WTC11 (cell line): Measurements from ENCODE around the gene SLC29A1. TPM values are rescaled to one million over a fixed set of nuclear protein-coding genes. Genes with fewer than 3 reads are reported as not detected.

Experiments
- ATF1 ChIP-seq: sonication (generic); formaldehyde crosslinking; IDR thresholded peaks from 2 replicates; pipeline ENCODE4 v1.8.1; 2023; ENCODE audit warnings: mild to moderate bottlenecking, moderate library complexity, missing genetic modification reagents
- ATF6 ChIP-seq: sonication (generic); formaldehyde crosslinking; IDR thresholded peaks from 2 replicates; pipeline ENCODE4 v1.8.1; 2023; ENCODE audit warnings: mild to moderate bottlenecking, missing genetic modification reagents
- CTCF ChIP-seq: fragments of 200-600 bp; IDR thresholded peaks from 2 replicates; pipeline ENCODE4 v1.8.0; 2022; ENCODE audit warnings: antibody characterized with exemption
- E2F4 ChIP-seq: sonication (generic); formaldehyde crosslinking; IDR thresholded peaks from 2 replicates; pipeline ENCODE4 v1.8.1; 2022; ENCODE audit warnings: low read depth, mild to moderate bottlenecking, moderate library complexity, missing genetic modification reagents, borderline replicate concordance
- ERG ChIP-seq: fragments of 250-450 bp; sonication (Bioruptor Pico); IDR thresholded peaks from 2 replicates; pipeline ENCODE4 v1.8.0; 2021; ENCODE audit warnings: mild to moderate bottlenecking
- ETV6 ChIP-seq: sonication (generic); formaldehyde crosslinking; IDR thresholded peaks from 2 replicates; pipeline ENCODE4 v1.8.1; 2022; ENCODE audit warnings: mild to moderate bottlenecking, missing genetic modification reagents
- FOXK1 ChIP-seq: sonication (generic); formaldehyde crosslinking; IDR thresholded peaks from 2 replicates; pipeline ENCODE4 v1.8.0; 2022; ENCODE audit warnings: mild to moderate bottlenecking, moderate library complexity, missing genetic modification reagents
- GTF2I ChIP-seq: fragments of 250-450 bp; sonication (Bioruptor Pico); conservative IDR thresholded peaks from 2 replicates; pipeline ENCODE4 v1.4.0; 2021; ENCODE audit warnings: mild to moderate bottlenecking
- NFATC4 ChIP-seq: fragments of 250-450 bp; sonication (Bioruptor Pico); IDR thresholded peaks from 2 replicates; pipeline ENCODE4 v1.9.0; 2021; ENCODE audit warnings: mild to moderate bottlenecking
- NR1H2 ChIP-seq: sonication (generic); formaldehyde crosslinking; IDR thresholded peaks from 2 replicates; pipeline ENCODE4 v1.9.0; 2021; ENCODE audit warnings: mild to moderate bottlenecking, moderate library complexity, missing genetic modification reagents
- PREB ChIP-seq: sonication (generic); formaldehyde crosslinking; IDR thresholded peaks from 2 replicates; pipeline ENCODE4 v1.8.1; 2022; ENCODE audit warnings: mild to moderate bottlenecking, missing genetic modification reagents, moderate library complexity, borderline replicate concordance
- TCF7 ChIP-seq: sonication (generic); formaldehyde crosslinking; IDR thresholded peaks from 2 replicates; pipeline ENCODE4 v1.8.0; 2022; ENCODE audit warnings: mild to moderate bottlenecking, low read depth, missing genetic modification reagents, moderate library complexity
- TEAD4 ChIP-seq: sonication (generic); formaldehyde crosslinking; IDR thresholded peaks from 2 replicates; pipeline ENCODE4 v1.8.0; 2022; ENCODE audit warnings: mild to moderate bottlenecking, missing genetic modification reagents
- ZMAT4 ChIP-seq: fragments of 250-450 bp; sonication (Bioruptor Pico); IDR thresholded peaks from 2 replicates; pipeline ENCODE4 v1.9.0; 2021; ENCODE audit warnings: mild to moderate bottlenecking
- ZNF219 ChIP-seq: sonication (generic); formaldehyde crosslinking; IDR thresholded peaks from 2 replicates; pipeline ENCODE4 v1.8.0; 2023; ENCODE audit warnings: missing genetic modification reagents, mild to moderate bottlenecking, borderline replicate concordance
- ZNF281 ChIP-seq: sonication (generic); formaldehyde crosslinking; IDR thresholded peaks from 2 replicates; pipeline ENCODE4 v1.8.0; 2023; ENCODE audit warnings: mild to moderate bottlenecking, missing genetic modification reagents
- ZNF425 ChIP-seq: fragments of 250-450 bp; sonication (Bioruptor Pico); conservative IDR thresholded peaks from 2 replicates; pipeline ENCODE4 v1.9.0; 2021; ENCODE audit warnings: mild to moderate bottlenecking
- ZNF532 ChIP-seq: fragments of 250-450 bp; sonication (Bioruptor Pico); IDR thresholded peaks from 2 replicates; pipeline ENCODE4 v1.9.0; 2021; ENCODE audit warnings: mild to moderate bottlenecking, borderline replicate concordance
- ZNF671 ChIP-seq: fragments of 250-450 bp; sonication (Bioruptor Pico); IDR thresholded peaks from 2 replicates; pipeline ENCODE4 v1.8.0; 2021; ENCODE audit warnings: mild to moderate bottlenecking
- total RNA-seq: library from RNA; stranded (reverse); gene quantifications from 3 replicates; pipeline ENCODE4 v1.2.3, GENCODE V29; 2021

Gene SLC29A1
- total RNA-seq, 1 experiment from 2014 or later, result 139 TPM

GRCh38 chr6:44247338-44248302 is 24.2 kb downstream of the SLC29A1 start (continued):
- TF ChIP-seq CTCF (no peak), TEAD4 (CRISPR knock-in tag) (no peak), ERG (CRISPR knock-in tag) (no peak; the same call in 1 of the 2 replicates), ZMAT4 (CRISPR knock-in tag) (no peak; the same call in 1 of the 2 replicates), ATF1 (no peak), E2F4 (CRISPR knock-in tag) (peak; percentile 40; the same call in 1 of the 2 replicates), TCF7 (CRISPR knock-in tag) (no peak), FOXK1 (CRISPR knock-in tag) (no peak), GTF2I (CRISPR knock-in tag) (no peak), PREB (no peak), ZNF219 (no peak), NFATC4 (CRISPR knock-in tag) (peak; percentile 80), NR1H2 (CRISPR knock-in tag) (no peak), ATF6 (CRISPR knock-in tag) (no peak), ZNF532 (CRISPR knock-in tag) (no peak), ZNF281 (CRISPR knock-in tag) (0 out of 2 replicates have a peak, but pooled peaks have one; percentile 64), ZNF425 (CRISPR knock-in tag) (peak; percentile 64; the same call in 1 of the 2 replicates), ZNF671 (CRISPR knock-in tag) (peak; percentile 86; the same call in 1 of the 2 replicates), ETV6 (CRISPR knock-in tag) (no peak)
